ENCODE data around the gene SOX9.

DNA sequence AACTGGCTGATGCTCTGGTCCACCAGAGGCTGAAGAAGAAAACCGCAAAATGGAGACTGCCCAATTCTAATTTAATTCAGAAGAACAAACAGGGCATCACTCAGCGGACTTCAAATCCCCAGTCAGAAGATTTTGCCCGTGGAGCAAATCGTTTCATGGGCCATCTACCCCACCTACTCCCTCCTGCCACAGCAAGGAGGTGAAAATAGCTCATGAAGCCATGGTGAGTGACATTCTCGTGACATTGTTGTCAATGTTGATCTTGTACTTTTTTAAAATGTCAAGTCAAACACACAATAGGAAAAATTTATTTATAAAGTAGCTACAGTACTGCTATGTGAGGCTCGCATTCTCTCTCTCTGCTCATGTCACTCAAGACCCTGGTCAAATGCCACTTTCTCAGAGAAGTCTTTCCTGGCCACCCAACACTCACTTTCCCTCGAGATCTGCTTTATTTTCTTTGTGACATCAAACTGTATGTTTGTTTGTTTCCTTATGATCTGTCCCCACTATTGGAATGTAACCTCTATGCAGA, 31.3 kb upstream of the SOX9 start:
- TF ChIP-seq, protein P1, sequence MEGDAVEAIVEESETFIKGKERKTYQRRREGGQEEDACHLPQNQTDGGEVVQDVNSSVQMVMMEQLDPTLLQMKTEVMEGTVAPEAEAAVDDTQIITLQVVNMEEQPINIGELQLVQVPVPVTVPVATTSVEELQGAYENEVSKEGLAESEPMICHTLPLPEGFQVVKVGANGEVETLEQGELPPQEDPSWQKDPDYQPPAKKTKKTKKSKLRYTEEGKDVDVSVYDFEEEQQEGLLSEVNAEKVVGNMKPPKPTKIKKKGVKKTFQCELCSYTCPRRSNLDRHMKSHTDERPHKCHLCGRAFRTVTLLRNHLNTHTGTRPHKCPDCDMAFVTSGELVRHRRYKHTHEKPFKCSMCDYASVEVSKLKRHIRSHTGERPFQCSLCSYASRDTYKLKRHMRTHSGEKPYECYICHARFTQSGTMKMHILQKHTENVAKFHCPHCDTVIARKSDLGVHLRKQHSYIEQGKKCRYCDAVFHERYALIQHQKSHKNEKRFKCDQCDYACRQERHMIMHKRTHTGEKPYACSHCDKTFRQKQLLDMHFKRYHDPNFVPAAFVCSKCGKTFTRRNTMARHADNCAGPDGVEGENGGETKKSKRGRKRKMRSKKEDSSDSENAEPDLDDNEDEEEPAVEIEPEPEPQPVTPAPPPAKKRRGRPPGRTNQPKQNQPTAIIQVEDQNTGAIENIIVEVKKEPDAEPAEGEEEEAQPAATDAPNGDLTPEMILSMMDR (IDR thresholded peaks at IDR 0.05), result no peak
- TF ChIP-seq POLR2A (IDR thresholded peaks at IDR 0.05), result no peak

Measured in lower leg skin (tissue), 3 donors.